IMR-90 (cell line): ENCODE measurements around the gene TOPORS. TPM values are rescaled to one million over a fixed set of nuclear protein-coding genes. Genes with fewer than 3 reads are reported as not detected.

Experiments used
- ATAC-seq: fragments of 200-7000 bp; cut with Tn5 transposase; 2 replicates; pipeline ENCODE4 v1.9.1; 2020; ENCODE audit warnings: low read depth, mild to moderate bottlenecking, moderate library complexity
- BruUV-seq: library from RNA; stranded (reverse); fragments of 400-500 nt; replicated peaks from 2 replicates; lab custom pipeline; 2021; lab: Mats Ljungman, UMichigan
- CTCF ChIA-PET: fragments of 300-600 bp; formaldehyde crosslinking; extraction: SDS; loops from one replicate; lab custom pipeline; 2021; ENCODE audit warnings: antibody characterized with exemption; lab: Yijun Ruan, JAX
- POLR2A ChIA-PET: fragments of 300-600 bp; sonication (Branson Sonifier 250); formaldehyde crosslinking; loops from one replicate; lab custom pipeline; 2022; ENCODE audit warnings: antibody characterized with exemption; ENCODE audit not compliant: unreplicated experiment; lab: Charles Lee
- DNase-seq: peaks from one replicate; pipeline ENCODE4 v3.0.0; 2013
- H2AFZ ChIP-seq: replicated peaks from 2 replicates; pipeline ENCODE3; 2013; ENCODE audit warnings: low read length, mild to moderate bottlenecking; ENCODE audit not compliant: poor library complexity
- H2AK5ac ChIP-seq: 2 replicates; pipeline ENCODE4 v1.6.1; 2013; ENCODE audit warnings: low read depth, low read length, inconsistent platforms
- H2AK9ac ChIP-seq: replicated peaks from 2 replicates; pipeline ENCODE3; 2013; ENCODE audit warnings: mild to moderate bottlenecking, low read depth, low read length, moderate library complexity; ENCODE audit not compliant: poor library complexity
- H2BK120ac ChIP-seq: 2 replicates; pipeline ENCODE4 v1.6.1; 2013; ENCODE audit warnings: low read depth, low read length, inconsistent platforms
- H2BK15ac ChIP-seq: 3 replicates; pipeline ENCODE4 v1.6.1; 2013; ENCODE audit warnings: low read depth, low read length, inconsistent platforms
- H2BK20ac ChIP-seq: 2 replicates; pipeline ENCODE4 v1.6.1; 2013; ENCODE audit warnings: low read depth, mild to moderate bottlenecking, inconsistent platforms, low read length, moderate library complexity
- H2BK5ac ChIP-seq: 2 replicates; pipeline ENCODE4 v1.6.1; 2013; ENCODE audit warnings: mild to moderate bottlenecking, low read depth, low read length, inconsistent platforms; ENCODE audit not compliant: poor library complexity, severe bottlenecking
- H3K14ac ChIP-seq: replicated peaks from 2 replicates; pipeline ENCODE4 v1.6.1; 2013; ENCODE audit warnings: low read depth, low read length, inconsistent platforms
- H3K18ac ChIP-seq: 2 replicates; pipeline ENCODE4 v1.6.1; 2013; ENCODE audit warnings: low read depth, low read length, control low read depth
- H3K23ac ChIP-seq: 2 replicates; pipeline ENCODE4 v1.6.1; 2013; ENCODE audit warnings: low read depth, low read length, inconsistent platforms
- H3K27ac ChIP-seq: 2 replicates; pipeline ENCODE4 v1.5.1; 2013; ENCODE audit warnings: mild to moderate bottlenecking, control low read depth, low read length; ENCODE audit not compliant: insufficient read depth
- H3K27me3 ChIP-seq: 2 replicates; pipeline ENCODE4 v1.6.1; 2013; ENCODE audit warnings: low read length; ENCODE audit not compliant: control insufficient read depth, insufficient read depth
- H3K36me3 ChIP-seq: 2 replicates; pipeline ENCODE4 v1.6.1; 2013; ENCODE audit warnings: low read length, mixed read lengths; ENCODE audit not compliant: control insufficient read depth, insufficient read depth
- H3K4ac ChIP-seq: 2 replicates; pipeline ENCODE4 v1.6.1; 2013; ENCODE audit warnings: low read depth, low read length, inconsistent platforms
- H3K4me1 ChIP-seq: 2 replicates; pipeline ENCODE4 v1.6.1; 2013; ENCODE audit warnings: low read length, mixed read lengths; ENCODE audit not compliant: control insufficient read depth, insufficient read depth
- H3K4me2 ChIP-seq: 2 replicates; pipeline ENCODE4 v1.6.1; 2013; ENCODE audit warnings: low read depth, mild to moderate bottlenecking, control low read depth, low read length, moderate library complexity
- H3K4me3 ChIP-seq: 2 replicates; pipeline ENCODE4 v1.5.1; 2013; ENCODE audit warnings: low read depth, mild to moderate bottlenecking, control low read depth, low read length, moderate library complexity; ENCODE audit not compliant: insufficient read depth
- H3K56ac ChIP-seq: 2 replicates; pipeline ENCODE4 v1.6.1; 2013; ENCODE audit warnings: low read length, inconsistent platforms; ENCODE audit not compliant: insufficient read depth; ENCODE audit errors: extremely low read depth
- H3K79me1 ChIP-seq, 2 experiments: 2 replicates each; pipeline ENCODE4 v1.6.1; 2013; ENCODE audit warnings: low read length in 2 of 2, inconsistent platforms in 1 of 2, low read depth in 1 of 2
- H3K9ac ChIP-seq: 2 replicates; pipeline ENCODE4 v1.6.1; 2013; ENCODE audit warnings: low read depth, low read length, control low read depth
- H3K9me1 ChIP-seq: 2 replicates; pipeline ENCODE4 v1.6.1; 2013; ENCODE audit warnings: low read length, inconsistent platforms; ENCODE audit not compliant: insufficient read depth
- H3K9me3 ChIP-seq: 2 replicates; pipeline ENCODE4 v1.6.1; 2013; ENCODE audit warnings: low read length; ENCODE audit not compliant: control insufficient read depth, insufficient read depth
- H4K20me1 ChIP-seq: 2 replicates; pipeline ENCODE4 v1.6.1; 2013; ENCODE audit warnings: low read length, inconsistent platforms; ENCODE audit not compliant: insufficient read depth
- H4K5ac ChIP-seq: 2 replicates; pipeline ENCODE4 v1.6.1; 2013; ENCODE audit warnings: mild to moderate bottlenecking, low read depth, low read length, control low read depth
- H4K8ac ChIP-seq, 2 experiments: 2 replicates each; pipeline ENCODE4 v1.6.1; 2013; ENCODE audit warnings: low read depth in 2 of 2, low read length in 2 of 2, control low read depth in 1 of 2, inconsistent platforms in 1 of 2
- H4K91ac ChIP-seq: 2 replicates; pipeline ENCODE4 v1.6.1; 2013; ENCODE audit warnings: low read depth, low read length, inconsistent platforms; ENCODE audit not compliant: insufficient read depth
- CEBPB ChIP-seq: IDR thresholded peaks from 2 replicates; pipeline ENCODE4 v1.6.1; 2012; ENCODE audit warnings: low read depth, low read length, improper control_type of control experiment
- MAZ ChIP-seq: IDR thresholded peaks from 2 replicates; pipeline ENCODE4 v1.6.1; 2012; ENCODE audit warnings: low read depth, mild to moderate bottlenecking, low read length, improper control_type of control experiment, moderate library complexity, borderline replicate concordance
- POLR2A ChIP-seq: IDR thresholded peaks from 2 replicates; pipeline ENCODE4 v1.6.1; 2012; ENCODE audit warnings: mild to moderate bottlenecking, low read depth, low read length
- USF2 ChIP-seq: fragments of 150-350 bp; IDR thresholded peaks from 2 replicates; pipeline ENCODE4 v1.6.1; 2017; ENCODE audit warnings: mild to moderate bottlenecking, antibody characterized with exemption, low read length, low read depth
- WGBS, 2 experiments: methylation state at CpG; one replicate each; pipeline versions ENCODE4 v1.1.5 to v1.1.7; 2013; ENCODE audit warnings: missing lambda C conversion rate in 2 of 2; ENCODE audit not compliant: insufficient read length in 1 of 2; ENCODE audit errors: extremely low coverage in 2 of 2; 5-methylcytosine and 5-hydroxymethylcytosine counted together
- dilution Hi-C: fragments of 300-500 bp; cut with HindIII; formaldehyde crosslinking; loops from one replicate; pipeline ENCODE4 v1.14.3; 2018; ENCODE audit warnings: low sequenced_read_pairs; ENCODE audit not compliant: unreplicated experiment
- in situ Hi-C: fragments of 300-500 bp; cut with MboI; formaldehyde crosslinking; loops from 3 replicates; pipeline ENCODE4 v1.14.3; 2019; ENCODE audit warnings: low sequenced_read_pairs, inconsistent platforms, mixed read lengths
- intact Hi-C: fragments of 100-400 bp; cut with micrococcal nuclease; formaldehyde crosslinking; loops from 2 replicates; pipeline ENCODE4 v1.10.0; 2022
- polyA plus RNA-seq, 3 experiments: library from polyadenylated mRNA; depleted of rRNA; stranded (reverse); fragments of >200 nt; gene quantifications; 2 replicates each; pipeline ENCODE4 v1.2.3, GENCODE V29; 2012; ENCODE audit warnings: low replicate concordance in 1 of 3
- total RNA-seq: library from RNA; depleted of rRNA; stranded (reverse); fragments of >200 nt; gene quantifications from 2 replicates; pipeline ENCODE4 v1.2.3, GENCODE V29; 2012

TOPORS gene
- total and polyA plus RNA-seq, 2 of the 4 experiments (the other 2 are of a cell fraction): 7.4 to 27.8 TPM

DNA sequence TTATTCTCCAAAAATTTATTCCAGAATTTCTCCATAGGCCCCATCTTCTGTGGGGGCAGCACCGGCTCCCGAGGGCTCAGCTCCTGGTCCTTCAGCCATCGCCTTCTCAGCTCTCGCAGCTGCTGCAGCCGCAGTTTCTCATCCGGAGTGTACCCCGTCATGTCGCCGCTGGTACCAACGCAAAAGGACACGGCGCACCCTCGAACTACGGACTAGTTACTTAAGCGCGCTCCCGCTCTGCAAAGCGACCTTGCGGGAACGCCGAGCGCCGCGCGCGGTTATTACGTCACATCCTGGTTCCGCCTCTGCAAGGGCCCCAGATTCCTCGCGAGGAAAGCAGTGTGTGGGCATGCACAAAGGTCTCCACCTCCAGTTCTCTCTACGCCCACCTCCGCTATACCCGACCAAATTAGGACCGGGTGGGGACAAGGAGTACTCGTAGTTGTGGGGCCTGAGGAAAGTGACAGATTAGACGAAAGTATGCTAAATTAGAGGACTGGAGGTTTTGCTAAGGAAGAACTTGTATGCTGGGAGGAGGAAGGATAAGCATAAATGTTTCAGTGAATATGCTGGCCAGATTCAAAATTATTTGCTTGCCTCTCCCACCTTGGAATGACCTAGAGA lies 20.6 kb upstream of the TOPORS start, which contains the start of gene NDUFB6:
NDUFB6 (minus strand) TSS at position 260 of the 624 bp plus-strand sequence; CDS start at position 161, 99 bp downstream.
- CTCF ChIA-PET: interaction anchor here (1.1 to 11.5 kb wide), 5 partner anchors 9 to 196 kb away, joined by 4 to 189 read pairs (median 9); partner anchors contain the start of genes RIGI, SMIM27 and TOPORS
- dilution Hi-C loops: loop anchor here (25.0 kb wide), 1 partner anchor 136 kb away; no protein-coding TSS in a partner anchor

More for the DNA sequence above, 20.6 kb upstream of the TOPORS start, which contains the start of gene NDUFB6:
- Histone ChIP-seq H2BK5ac (peak within 1 kb of the TSS; percentile 82), H3K9me1 (no peaks in the 10 kb centered on the region), H2AK9ac (peak within 1 kb of the TSS; percentile 42), H2BK15ac (peak within 1 kb of the TSS; percentile 53; the same call in 1 of the 3 replicates), H3K56ac (peak within 1 kb of the TSS; percentile 76), H3K27me3 (no peaks in the 10 kb centered on the region), H4K91ac (peak within 1 kb of the TSS; percentile 91), H3K4me2 (peak within 1 kb of the TSS; percentile 91), H3K14ac (peak within 1 kb of the TSS; percentile 94), H3K79me1 (peaks cover 5 to 16% of the 10 kb centered on the region in 2 experiments; a peak in 2 of 4 replicates), H2AFZ (peak within 1 kb of the TSS; percentile 94), H3K23ac (0 out of 2 replicates have a peak within 1 kb of the TSS, but pooled peaks have one; percentile 46), H4K5ac (peak within 1 kb of the TSS; percentile 82), H3K9me3 (no peaks in the 10 kb centered on the region), H2BK120ac (peak within 1 kb of the TSS; percentile 36; the same call in 1 of the 2 replicates), H3K9ac (peak within 1 kb of the TSS; percentile 91), H4K20me1 (peaks cover 3% of the 10 kb centered on the region; the same call in 1 of the 2 replicates), H3K27ac (peak within 1 kb of the TSS; percentile 78), H2AK5ac (no peak within 1 kb of the TSS), H3K18ac (no peak within 1 kb of the TSS; the same call in none of the 2 replicates), H3K4me3 (peak within 1 kb of the TSS; percentile 79), H3K4me1 (no peaks in the 10 kb centered on the region), H2BK20ac (no peak within 1 kb of the TSS), H3K36me3 (peaks cover 6% of the 10 kb centered on the region; the same call in 1 of the 2 replicates), H3K4ac (peak within 1 kb of the TSS; percentile 84), H4K8ac (peak within 1 kb of the TSS; percentile 82 to 96)
- TF ChIP-seq CEBPB (peak; percentile 93), POLR2A (no peak), USF2 (no peak), MAZ (peak; percentile 30; the same call in 1 of the 2 replicates)
- intact Hi-C loops: loop anchor here (1.0 to 5.0 kb wide), 5 partner anchors 21 to 194 kb away; partner anchors contain the start of genes ACO1, RIGI, SMIM27 and TOPORS
- POLR2A ChIA-PET: no interaction called here
- WGBS, 2 experiments: 0% methylated on average over 11 of the region's 36 CpGs; no CpG with 5 or more reads in 1 of the 2 experiments
- in situ Hi-C loops: no loop called here
- BruUV-seq: no TSS peak
- DNase-seq (peak; percentile 92), ATAC-seq (peak; percentile 95)
